Measurements from ENCODE around the gene PLA2G4F.

GRCh38 chr15:42154956-42155355 is 1.5 kb downstream of the PLA2G4F start:
- TF ChIP-seq CTCF (IDR thresholded peaks at IDR 0.05; ENCODE audit: insufficient read depth, low read length): no peak
- no peak for TF ChIP-seq POLR2AphosphoS5 (IDR thresholded peaks at IDR 0.05; ENCODE audit: low read depth)
- no peak for TF ChIP-seq SPI1 (IDR thresholded peaks at IDR 0.05; ENCODE audit: borderline replicate concordance, low read depth)
- TF ChIP-seq GABPA (IDR thresholded peaks at IDR 0.05; ENCODE audit: low read depth): no peak
- no peak for TF ChIP-seq REST (IDR thresholded peaks at IDR 0.05; ENCODE audit: insufficient replicate concordance, low read depth)

All from HL-60 (cell line).